DMS53 treated with DMSO at 0.1 percent for 48 hours (cell line): ENCODE measurements around the gene DCN.
A peak's percentile ranks its signal among the peaks of the same experiment; 100 is the strongest.

Source experiments
- DNase-seq: peaks from one replicate; lab custom pipeline; 2025; ENCODE audit not compliant: unreplicated experiment; lab: John Stamatoyannopoulos, UW

The DCN gene

GRCh38 chr12:91139286-91139685, 43.3 kb downstream of the DCN start:
- DNase-seq: no peak

- no peak for DNase-seq
These were observed 44.2 kb downstream of the DCN start for GRCh38 chr12:91138337-91138920.

GRCh38 chr12:91133871-91134270, 48.7 kb downstream of the DCN start:
- DNase-seq: no peak

- no peak for DNase-seq
These were observed 52.8 kb downstream of the DCN start for GRCh38 chr12:91129662-91130362.

GRCh38 chr12:91127751-91128150, 54.9 kb downstream of the DCN start:
- DNase-seq: peak; percentile 41

- no peak for DNase-seq
These were observed 55.3 kb downstream of the DCN start for GRCh38 chr12:91127306-91127705.

GRCh38 chr12:91126516-91126915, 56.1 kb downstream of the DCN start:
- no peak for DNase-seq

GRCh38 chr12:91123236-91123916, 59.2 kb downstream of the DCN start:
- DNase-seq: no peak

- no peak for DNase-seq
These were observed 61.8 kb downstream of the DCN start for GRCh38 chr12:91120781-91121180.

GRCh38 chr12:91119089-91119488, 63.5 kb downstream of the DCN start:
- DNase-seq: no peak

- DNase-seq: no peak
These were observed 69.0 kb downstream of the DCN start for GRCh38 chr12:91113621-91114020.

GRCh38 chr12:91111366-91112325, 71.0 kb downstream of the DCN start, which contains the start of gene LUM:
Gene LUM, minus strand, starts transcription at chr12:91111494. Its CDS starts 2,515 bp downstream, at chr12:91108979.
- no peak for DNase-seq

- DNase-seq: no peak
These were observed 72.2 kb downstream of the DCN start for GRCh38 chr12:91110311-91110924.

GRCh38 chr12:91109581-91110310, 72.9 kb downstream of the DCN start:
- no peak for DNase-seq

- DNase-seq: peak; percentile 83
These were observed 73.5 kb downstream of the DCN start for GRCh38 chr12:91109148-91109564.

GRCh38 chr12:91108196-91108755, 74.3 kb downstream of the DCN start:
- DNase-seq: no peak

- no peak for DNase-seq
These were observed 76.3 kb downstream of the DCN start for GRCh38 chr12:91106283-91106682.

- no peak for DNase-seq
These were observed 76.8 kb downstream of the DCN start for GRCh38 chr12:91105807-91106206.

GRCh38 chr12:91104812-91105466, 77.7 kb downstream of the DCN start:
- DNase-seq: no peak
